Endometrial microvascular endothelial cells (primary cell): ENCODE measurements around the gene AQP11. TPM values are rescaled to one million over a fixed set of nuclear protein-coding genes. Genes with fewer than 3 reads are reported as not detected.
"Not testable (repeated sequence)": the region's sequence is repeated elsewhere in the genome, so short reads cannot be mapped to it uniquely, and the experiment has no call there.

Experiments
- in situ Hi-C: cut with HindIII; loops from 2 replicates; pipeline ENCODE4 v1.10.0; 2017; ENCODE audit warnings: low sequenced_read_pairs, low pct_unique_long_range_greater_than_20kb; ENCODE audit errors: inconsistent ontology term
- total RNA-seq: library from RNA; depleted of rRNA; stranded (reverse); fragments of >200 nt; gene quantifications from one replicate; pipeline ENCODE4 v1.2.3, GENCODE V29; 2015; ENCODE audit errors: inconsistent ontology term

Gene AQP11
- total RNA-seq, 1 donor from 2014 or later, result not detected

DNA sequence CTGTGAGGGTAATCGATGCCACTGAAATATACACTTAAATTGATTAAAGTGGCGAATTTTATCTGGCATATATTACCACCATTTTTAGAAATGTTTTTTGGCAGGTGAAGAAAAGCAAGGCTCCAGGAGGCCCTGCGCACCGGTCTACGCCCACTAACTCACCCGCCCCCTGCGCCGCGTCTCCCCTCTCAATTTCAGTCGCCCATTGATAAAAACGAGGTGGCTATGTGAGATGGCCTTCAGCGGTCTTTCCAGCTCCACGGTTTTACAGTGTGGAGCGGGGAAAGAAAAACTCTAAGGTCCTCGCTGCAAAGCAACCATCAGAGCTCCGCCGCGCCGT lies 602 bp upstream of the AQP11 start:
- in situ Hi-C loops, result no loop called here

DNA sequence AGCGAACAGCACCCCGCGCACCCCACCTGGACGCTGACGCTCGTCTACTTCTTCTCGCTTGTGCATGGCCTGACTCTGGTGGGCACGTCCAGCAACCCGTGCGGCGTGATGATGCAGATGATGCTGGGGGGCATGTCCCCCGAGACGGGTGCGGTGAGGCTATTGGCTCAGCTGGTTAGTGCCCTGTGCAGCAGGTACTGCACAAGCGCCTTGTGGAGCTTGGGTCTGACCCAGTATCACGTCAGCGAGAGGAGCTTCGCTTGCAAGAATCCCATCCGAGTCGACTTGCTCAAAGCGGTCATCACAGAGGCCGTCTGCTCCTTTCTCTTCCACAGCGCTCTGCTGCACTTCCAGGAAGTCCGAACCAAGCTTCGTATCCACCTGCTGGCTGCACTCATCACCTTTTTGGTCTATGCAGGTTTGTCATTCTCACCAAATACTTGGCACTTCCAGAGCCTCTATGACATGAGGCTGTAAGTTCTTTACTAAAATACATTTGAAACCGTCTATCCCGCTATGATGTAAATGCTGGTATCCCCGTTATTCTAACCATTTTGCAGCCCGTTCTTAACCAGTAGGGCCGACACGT lies 535 bp downstream of the AQP11 start:
- in situ Hi-C loops, result no loop called here

DNA sequence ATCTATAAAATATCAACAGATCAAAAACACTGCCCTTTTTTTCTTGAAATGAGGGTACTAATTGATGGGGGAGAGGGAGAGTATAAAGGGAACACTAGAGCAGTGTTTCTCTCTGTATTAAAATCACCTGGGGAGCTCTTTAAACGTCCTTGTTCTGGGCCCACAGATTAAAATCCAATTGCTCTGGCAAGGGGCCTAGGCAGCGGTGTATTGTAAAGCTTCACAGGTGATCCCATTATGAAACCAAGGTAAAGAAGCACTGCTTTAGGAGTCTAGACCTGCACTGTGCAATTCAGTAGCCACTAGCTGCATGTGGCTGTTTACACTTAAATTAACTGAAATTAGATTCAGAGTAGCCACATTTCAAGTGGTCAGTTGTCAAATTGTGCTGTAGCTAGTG lies 3.0 kb downstream of the AQP11 start:
- in situ Hi-C loops, result no loop called here

DNA sequence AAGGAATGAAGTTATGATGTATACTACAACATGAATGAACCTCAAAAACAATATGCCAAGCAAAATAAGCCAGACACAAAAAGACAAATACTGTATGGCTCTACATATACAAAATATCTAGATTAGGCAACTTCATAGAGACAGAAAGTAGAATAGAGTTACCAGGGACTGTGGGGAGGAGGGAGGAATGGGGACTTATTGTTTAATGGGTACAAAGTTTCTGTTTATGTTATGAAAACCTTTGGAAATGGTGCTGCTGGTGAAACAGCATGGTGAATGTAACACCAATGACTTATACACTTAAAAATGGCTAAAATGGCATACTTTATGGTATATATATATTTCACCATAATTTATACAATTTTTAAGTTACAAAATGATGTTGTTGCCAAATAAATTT lies 4.1 kb downstream of the AQP11 start:
- in situ Hi-C loops, result no loop called here

DNA sequence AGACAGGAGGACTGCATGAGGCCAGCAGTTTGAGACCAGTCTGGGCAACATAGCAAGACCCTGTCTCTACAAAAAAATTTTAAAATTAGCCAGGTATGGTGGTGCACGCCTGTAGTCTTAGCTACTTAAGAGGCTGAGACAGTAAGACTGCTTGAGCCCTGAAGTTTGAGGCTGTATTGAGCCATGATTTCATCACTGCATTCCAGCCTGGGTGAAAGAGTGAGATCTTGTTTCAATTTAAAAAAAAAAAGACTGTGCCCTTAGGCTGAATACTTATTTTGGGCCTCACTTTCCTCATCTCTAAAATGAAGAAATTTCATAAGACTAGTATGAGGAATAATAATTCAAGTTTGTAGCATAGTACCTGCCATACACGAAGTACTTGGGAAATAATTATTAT lies 6.9 kb downstream of the AQP11 start:
- in situ Hi-C loops, result no loop called here

DNA sequence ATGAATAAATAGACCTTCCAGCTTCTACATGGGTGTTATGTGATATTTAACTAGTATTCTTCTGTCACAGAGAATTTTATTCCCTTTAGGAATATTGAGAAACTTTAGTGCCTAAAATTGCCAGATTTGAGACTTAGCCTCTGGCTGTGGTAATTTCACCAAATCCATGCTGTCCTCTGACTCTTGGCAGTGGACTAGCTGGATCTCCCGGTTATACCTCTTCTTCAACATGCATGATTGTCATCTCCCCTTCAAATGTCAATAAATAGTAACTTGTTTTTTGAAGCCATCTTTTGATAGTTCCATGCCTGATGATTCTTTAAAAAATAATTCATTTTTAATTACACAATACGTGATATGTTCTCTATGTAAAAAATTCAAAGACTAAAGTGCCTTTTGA lies 8.4 kb downstream of the AQP11 start:
- in situ Hi-C loops, result no loop called here

DNA sequence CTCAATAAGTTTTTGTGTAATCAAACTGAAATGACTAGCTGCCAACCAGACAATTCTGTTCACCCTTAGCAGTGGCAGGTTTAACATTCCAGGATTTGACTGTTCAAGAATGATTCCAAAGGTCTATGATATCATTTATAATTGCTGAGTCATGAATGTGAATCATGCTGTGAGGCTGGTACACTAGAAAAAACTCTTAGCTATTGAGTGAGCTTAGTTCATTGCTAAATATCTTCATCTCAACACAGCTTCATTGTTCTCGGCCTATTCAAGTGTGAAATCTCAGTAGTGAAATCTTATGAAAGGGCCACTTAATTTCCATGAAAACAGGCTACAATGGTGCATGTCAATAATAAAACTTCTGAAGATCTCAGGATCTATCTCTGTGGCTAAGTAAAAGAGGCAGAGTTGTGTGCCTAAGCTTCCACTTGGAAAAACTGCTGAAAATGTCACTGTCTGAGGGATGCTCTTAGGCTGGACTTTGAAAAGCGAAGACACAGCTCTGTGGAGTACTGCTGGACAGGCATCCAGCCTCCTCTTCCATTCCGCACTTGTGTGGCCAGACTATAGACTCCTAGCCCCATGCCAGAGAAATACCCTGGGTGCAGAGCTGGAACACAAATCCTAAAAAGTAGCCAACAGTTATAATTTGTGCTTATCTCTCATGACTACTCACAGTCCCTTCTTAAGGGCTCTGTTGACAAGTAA lies 12.8 kb downstream of the AQP11 start:
- in situ Hi-C loops, result no loop called here

DNA sequence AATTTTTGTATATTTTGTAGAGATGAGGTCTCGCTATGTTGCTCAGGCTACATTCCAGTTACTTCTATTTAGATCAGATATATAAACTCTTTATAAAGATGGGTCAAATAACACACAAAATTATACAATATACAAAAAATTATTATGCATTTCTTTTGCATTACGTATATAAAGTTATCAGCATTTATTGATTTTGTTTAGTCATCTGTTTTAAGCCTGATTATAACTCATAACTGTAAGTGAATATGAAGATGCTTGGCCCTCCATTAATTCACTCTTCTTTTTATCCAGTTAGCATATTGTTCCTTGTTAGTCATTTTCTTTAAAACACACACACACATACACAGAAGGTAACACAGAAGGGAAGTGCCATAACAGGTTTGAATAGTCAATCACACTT lies 14.5 kb downstream of the AQP11 start:
- in situ Hi-C loops, result no loop called here

- in situ Hi-C loops, result no loop called here
These were observed 19.5 kb downstream of the AQP11 start for GRCh38 chr11:77609234-77609633.

DNA sequence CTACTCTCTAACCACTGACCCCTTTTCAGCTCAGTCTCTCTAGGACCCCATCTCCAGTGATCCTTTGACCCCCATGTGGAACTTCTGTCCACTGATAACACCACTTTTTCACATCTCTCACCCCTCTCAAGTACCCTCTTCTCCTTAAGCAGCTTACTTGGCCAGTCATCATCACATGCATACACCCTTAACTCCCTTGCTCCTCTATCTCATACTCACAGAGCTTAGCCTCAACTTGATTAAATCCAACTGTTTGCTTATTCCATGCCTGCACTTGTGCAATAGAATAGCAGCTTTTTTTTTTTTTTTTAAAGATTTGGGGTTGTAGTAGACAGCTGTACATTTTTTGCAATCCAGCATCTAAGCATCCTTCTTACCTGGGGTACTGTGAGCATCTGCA lies 22.2 kb downstream of the AQP11 start:
- in situ Hi-C loops, result no loop called here

GRCh38 chr11:77617892-77618291 lies 28.1 kb downstream of the AQP11 start:
- in situ Hi-C loops, result no loop called here

- in situ Hi-C loops, result no loop called here
These were observed 29.9 kb downstream of the AQP11 start for GRCh38 chr11:77619576-77620198.

- in situ Hi-C loops, result no loop called here
These were observed 40.5 kb downstream of the AQP11 start for GRCh38 chr11:77630157-77630710.

GRCh38 chr11:77633926-77634325 lies 44.2 kb downstream of the AQP11 start:
- in situ Hi-C loops, result not testable (repeated sequence)

- in situ Hi-C loops, result no loop called here
These were observed 47.1 kb downstream of the AQP11 start for GRCh38 chr11:77636731-77637344.

DNA sequence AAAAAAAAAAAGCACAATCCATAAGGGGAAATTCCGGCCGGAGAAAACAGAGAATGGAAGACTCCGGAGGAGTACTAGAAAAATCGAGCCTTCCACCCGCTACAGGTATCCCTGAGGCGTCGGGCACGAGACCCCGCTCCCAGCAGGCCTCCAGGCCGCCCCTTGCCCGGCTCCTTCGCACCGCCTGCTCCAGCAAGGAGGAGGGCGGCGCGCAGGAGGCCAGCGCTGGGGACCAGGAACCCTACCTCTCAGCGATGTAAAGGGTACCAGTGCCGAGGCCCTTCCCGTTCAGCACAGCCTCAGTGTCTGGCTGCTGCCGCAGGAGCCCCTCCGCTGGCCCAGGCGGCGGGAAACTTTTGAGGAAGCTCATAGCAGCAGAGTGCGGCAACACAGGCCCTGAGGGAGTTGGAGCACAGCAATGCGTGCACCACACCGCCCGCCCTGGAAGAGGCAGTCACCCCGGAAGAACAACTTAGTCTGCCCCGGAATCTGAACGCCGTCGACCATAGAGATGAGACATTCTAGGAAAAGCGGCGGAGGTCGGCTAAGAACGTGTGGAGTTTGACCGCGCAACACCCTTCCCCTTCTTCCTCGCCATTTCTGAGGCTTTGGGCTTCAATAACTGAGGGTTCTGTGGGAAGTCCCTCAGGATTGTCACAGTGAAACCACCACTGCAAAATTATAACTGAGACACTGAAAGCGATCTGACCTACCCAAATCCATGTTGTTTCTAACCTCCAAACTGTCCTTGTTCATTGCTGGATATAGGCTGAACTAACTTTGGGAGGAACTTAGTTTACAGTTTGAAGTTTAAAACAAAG lies 47.8 kb downstream of the AQP11 start, which contains the start of gene CLNS1A:
TSS of gene CLNS1A (minus strand) at position 450 of the 821 bp plus-strand sequence. CDS start at position 370, 80 bp downstream.
- in situ Hi-C loops, result no loop called here

DNA sequence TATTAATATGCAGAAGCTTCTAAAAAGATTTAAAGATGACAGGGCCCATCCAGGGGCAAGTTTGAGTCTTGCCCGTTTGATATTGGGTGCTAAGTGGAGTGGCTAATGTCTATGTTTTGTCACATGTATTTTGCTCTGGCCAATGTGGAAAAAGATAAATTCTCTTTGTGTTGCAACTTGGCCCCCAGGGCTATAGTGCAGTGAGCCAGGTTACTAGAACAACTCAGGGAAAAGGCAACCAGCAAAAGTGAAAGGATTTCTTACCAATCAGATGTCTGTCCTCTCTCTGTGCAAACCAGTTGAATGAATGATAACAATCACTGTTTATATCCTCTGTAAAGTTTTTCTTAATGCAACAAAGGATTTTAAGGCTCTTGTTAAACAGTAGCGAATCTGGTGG lies 52.5 kb downstream of the AQP11 start:
- in situ Hi-C loops, result no loop called here

GRCh38 chr11:77644887-77645286 lies 55.1 kb downstream of the AQP11 start:
- in situ Hi-C loops, result no loop called here
